GM18498 (cell line): Measurements from ENCODE around the gene CCNG2.
"Not testable (repeated sequence)": the region's sequence is repeated elsewhere in the genome, so short reads cannot be mapped to it uniquely, and the experiment has no call there.

Source experiments
- ATAC-seq: cut with Tn5 transposase; IDR thresholded peaks from one replicate; pipeline ENCODE4 v1.9.1; 2021; ENCODE audit warnings: mild to moderate bottlenecking, moderate library complexity; ENCODE audit not compliant: unreplicated experiment

Gene CCNG2, protein sequence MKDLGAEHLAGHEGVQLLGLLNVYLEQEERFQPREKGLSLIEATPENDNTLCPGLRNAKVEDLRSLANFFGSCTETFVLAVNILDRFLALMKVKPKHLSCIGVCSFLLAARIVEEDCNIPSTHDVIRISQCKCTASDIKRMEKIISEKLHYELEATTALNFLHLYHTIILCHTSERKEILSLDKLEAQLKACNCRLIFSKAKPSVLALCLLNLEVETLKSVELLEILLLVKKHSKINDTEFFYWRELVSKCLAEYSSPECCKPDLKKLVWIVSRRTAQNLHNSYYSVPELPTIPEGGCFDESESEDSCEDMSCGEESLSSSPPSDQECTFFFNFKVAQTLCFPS

DNA sequence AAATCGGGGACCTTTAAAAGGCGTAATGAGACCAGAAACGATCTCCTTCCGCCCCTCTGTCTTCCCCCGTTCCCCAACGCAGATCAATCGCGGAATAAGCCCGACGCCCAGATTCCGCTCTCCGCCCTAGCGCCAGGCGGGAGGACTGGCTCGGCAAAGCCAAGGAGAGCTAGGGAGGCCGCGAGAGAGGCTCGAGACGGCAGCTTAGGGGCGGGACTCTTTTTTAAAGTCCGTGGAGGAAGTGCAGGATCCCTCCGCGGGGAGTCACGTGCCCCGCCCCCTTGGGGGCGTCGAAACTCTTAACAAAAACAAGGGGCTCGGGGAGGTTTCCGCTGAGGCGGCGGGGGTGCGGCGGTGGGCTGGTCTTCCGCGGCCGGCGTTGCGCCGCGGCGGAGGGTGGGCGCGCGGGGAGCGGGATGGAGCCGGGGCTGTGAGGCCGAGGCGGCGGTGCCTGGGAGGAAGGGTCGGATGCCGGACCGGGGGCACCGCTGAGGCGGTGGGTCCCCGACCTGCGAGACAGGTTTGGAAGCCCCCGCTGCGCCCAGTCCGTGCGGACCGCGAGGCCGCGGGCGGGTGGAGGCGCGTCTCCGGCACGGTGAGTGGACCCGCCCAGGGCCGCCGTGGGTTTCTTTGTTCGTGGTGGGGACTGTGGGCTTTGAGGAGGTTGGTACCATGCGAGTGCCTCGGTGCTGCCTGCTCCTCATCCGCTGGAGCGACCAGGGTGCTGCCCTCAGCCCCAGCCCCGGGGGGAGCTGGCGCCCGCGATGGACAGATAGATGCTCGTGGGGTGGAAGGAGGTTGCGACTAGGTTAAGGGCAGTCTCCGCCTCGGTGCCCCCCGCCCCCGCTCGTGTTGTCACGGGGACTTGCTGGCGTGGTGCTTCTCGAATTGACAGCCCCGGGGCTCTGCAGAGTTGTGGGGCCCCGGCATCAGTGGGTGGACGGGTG, at the start of gene CCNG2:
Gene CCNG2, plus strand, starts transcription at position 296 of the 947 bp plus-strand sequence. CDS start 1,326 bp downstream, outside the sequence.
- ATAC-seq, result peak; percentile 34

DNA sequence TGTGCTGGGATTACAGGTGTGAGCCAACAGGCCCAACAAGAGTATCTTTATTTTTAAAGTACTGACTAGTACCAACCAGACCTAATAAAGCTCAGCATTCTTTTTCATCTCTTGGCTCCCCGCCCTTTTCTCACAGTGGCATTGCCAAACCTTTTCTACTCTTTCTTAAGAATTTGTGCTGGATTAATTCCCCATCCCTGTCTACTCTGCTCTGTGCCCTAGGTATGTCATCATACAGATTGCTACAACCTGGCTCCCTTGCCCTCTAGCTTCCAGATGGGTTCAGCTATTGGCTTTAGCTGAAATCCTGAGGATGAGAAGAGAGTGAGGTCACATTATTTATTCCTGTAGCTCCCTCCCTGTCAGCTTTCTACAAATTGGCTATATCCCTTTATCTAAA, 46.3 kb upstream of the CCNG2 start:
- ATAC-seq, result no peak

DNA sequence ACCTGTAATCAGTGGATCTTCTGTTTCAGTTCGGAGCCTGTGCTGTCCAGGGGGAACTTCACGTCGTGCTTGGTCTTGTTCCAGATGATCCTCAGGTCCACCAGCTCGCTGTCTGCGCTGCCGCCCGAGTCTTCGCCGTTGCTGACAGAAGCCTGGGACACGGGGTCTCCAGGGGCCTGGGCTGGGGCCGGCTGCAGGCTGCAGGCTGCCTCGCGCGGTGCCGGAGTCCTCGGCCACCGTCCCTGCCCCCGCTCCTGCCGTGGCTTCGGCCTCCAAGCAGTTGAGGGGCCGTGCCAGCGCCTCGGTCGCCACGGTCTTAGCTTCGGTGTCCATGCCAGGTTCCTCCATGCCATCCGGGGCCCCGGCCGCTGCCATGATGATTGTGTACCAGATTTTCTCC, 43.9 kb upstream of the CCNG2 start:
- ATAC-seq, result no peak

DNA sequence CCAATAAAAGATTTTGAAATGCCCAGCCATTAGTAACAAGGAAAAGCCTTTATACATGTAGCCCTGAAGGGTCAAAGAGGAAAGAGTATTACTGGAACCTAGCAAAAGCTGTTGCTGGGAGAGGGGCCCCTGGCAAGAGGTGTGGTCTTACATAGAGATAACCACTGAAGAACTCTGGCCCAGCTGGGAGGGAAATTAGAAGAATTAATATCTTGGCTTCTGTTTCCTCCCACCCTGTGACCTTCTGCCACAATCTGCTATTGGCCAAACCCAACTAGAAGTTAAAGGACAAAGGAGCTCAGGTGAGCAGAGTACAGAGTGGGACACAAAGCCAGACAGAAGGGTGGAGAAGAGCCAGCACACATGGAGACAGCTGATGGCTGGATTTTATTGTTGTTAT, 39.3 kb upstream of the CCNG2 start:
- no peak for ATAC-seq

DNA sequence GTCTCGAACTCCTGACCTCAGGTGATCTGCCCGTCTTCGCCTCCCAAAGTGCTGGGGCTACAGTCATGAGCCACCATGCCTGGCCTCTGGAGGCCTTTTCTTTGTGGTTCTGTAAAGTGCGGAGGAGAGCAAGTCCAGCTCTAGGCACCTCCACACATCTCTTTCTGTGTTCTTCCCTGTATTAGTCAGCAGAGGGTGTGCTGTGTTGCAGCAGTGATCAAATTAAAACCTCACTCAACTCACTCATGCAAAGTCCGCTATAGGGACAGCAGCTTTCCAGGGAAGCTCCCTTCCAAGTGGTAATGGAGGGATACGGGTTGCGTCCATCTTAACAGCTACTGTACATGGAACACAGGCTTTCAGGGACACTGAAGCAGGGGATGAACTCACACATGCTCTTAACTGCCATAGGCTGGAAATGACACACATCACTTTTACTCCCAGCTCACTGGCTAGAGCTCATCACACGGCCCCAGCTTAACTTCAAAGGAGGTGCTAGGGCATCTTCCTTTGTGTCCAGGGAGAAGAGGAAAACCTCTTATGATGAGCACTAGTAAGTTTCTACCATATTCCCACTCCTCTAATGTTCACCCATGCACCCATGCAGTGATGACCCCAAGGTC, 36.0 kb upstream of the CCNG2 start:
- peak; percentile 76 for ATAC-seq

DNA sequence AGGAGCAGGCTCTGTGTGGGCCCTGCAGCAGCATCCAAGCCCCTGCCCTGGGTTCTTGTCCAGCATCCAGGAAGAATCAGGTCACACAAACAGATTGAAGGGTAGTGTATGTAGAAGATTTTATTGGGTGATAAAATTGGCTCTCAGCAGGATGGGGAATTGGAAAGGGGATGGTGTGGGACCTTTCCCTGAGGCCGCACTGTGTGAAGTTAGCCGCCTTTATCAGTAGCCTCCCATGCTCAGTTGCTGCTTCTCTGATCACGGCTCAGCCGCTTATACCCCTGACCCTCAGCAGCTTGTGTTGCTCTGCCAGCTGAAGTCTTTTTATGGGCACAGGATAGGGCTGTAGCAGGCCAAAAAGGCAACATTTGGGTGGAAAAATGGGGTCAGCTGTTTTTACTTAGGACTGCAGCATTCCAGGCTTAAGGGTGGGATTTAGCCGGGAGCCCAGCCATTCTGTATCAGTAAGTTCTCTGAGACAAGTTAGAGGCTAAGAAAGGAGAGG, 35.2 kb upstream of the CCNG2 start:
- ATAC-seq, result no peak

DNA sequence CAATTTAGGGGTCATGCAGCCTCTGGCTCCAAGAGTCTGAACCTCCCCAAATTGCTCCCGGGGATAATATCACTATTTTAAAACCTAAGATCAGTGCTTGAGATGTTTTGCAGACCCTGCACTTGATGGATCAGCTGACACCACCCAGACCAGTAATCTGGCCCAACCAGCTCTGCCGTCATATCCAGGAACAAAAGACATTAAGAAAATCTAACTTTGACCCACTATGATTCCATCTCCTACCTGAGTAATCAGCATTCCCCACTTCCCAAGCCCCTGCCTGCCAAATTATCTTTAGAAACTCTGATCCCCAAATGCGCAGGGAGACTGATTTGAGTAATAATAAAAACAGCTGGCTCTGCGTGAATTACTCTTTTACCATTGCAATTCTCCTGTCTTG, 34.4 kb upstream of the CCNG2 start:
- ATAC-seq, result no peak

DNA sequence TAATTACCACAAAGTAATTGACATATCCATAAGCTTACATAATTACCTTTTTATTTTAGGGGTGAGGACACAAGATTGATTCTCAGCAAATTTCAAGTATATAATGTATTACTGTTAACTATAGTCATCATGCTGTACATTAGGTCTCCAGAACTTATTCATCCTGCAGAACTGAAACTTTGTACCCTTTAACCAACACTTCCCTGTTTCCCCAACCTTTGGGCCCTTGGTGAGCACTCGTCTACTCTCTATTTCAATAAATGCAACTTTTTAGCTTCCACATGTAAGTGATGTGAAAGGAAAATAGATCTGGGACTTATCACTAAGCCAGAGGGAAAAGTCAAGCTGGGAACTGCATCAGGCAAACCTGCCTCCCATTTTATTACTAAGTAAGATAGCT, 33.6 kb upstream of the CCNG2 start:
- ATAC-seq, result peak; percentile 39

DNA sequence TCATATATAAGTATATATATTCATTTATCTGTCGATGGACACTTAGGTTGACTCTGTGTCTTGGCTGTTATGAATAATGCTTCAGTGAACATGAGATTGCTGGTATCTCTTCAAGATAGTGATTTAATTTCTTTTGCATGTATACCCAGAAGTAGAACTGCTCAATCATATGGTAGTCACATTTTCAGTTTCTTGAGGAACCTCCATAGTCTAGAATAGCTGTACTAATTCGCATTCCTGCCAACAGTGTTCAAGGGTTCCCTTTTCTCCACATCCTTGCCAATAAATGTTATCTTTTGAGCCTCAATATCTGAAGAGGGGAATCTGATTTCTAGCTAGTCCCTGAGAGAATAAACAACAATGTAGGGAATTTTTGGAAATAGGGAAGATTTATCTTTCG, 32.4 kb upstream of the CCNG2 start:
- ATAC-seq, result no peak

DNA sequence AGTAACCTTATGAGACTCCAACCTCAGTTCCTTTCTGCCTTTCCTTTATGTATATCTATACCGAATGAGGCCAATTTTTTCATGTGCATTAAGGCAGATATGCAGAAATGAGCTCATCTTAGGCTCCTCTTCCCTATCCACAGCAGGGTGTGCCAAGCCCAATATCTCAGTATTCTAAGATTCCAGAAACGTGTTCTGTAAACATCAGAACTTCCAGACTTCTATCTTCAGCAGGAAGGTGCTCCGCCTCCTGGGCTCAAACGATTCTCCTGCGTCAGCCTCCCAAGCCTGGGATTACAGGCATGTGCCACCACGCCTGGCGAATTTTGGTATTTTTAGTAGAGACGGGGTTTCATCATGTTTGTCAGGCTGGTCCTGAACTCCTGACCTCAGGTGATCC, 31.0 kb upstream of the CCNG2 start:
- no peak for ATAC-seq

DNA sequence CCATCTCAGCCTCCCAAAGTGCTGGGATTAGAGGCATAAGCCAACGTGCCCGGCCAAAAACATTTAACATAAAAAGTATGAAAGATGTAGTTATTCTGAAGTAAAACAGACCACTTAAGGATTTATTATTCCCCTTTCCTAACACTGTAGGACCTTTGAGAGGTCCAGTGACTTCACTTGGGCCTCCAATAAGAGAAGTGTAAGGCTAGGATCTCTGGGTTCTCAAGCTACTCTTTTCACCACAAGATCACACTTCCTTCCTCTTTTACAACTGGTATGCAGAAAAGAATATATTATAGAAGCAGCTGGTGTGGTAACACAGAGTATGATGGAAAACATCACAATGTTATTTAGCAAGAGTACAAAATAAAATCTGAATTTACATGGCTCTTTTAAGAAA, 30.2 kb upstream of the CCNG2 start:
- ATAC-seq, result peak; percentile 88

DNA sequence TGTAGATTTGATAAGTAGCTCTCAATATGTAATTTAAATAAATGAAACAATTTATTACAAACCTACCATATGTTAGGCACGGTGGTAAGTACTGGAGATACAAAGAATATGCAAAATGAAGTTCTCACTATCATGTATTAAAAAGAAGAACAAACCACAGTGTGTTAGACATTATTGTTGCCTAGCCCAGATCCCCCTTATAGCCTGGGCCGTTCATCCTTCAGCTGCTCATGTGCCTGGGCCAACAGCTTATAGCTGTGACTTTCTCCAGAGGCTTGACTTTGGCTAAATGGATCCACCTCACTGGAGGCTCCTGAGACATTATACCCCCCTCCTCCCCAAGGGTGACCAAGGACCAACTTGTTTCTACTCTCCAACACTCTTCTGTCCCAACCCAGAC, 29.8 kb upstream of the CCNG2 start:
- peak; percentile 62 for ATAC-seq

DNA sequence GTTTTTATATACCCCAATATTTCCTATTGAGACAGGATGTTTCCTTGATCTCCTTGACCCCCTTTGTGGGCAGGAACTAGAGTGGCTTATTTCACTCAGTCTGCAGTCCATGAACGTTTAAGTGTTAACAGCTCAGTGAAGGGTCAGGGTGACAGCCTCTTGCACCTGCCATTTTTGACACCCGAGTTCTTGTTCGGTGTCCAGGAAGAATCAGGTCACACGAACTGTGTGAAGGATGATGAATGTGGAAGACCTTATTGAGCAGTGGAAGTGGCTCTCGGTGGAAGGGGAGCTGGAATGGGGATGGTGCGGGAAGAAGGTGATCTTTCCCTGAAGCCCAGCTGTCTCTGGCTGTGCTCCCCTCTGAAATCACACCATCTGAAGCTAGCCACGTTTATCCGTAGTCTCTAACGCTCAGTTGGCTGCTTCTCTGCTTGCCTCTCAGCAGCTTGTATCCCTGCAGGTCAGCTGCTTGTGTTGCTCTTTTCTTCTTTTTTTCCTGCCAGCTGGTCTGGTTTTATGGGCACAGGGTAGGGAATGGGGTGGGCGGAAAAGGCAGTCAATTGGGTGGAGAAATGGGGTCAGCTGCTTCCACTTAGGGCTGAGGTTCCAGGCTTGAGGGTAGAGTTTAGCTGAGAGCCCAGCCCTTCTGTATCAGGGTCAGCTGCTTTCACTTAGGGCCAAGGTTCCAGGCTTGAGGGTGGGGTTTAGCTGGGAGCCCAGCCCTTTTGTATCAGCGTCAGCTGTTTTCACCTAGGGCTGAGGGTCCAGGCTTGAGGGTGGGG, 29.0 kb upstream of the CCNG2 start:
- ATAC-seq, result no peak

DNA sequence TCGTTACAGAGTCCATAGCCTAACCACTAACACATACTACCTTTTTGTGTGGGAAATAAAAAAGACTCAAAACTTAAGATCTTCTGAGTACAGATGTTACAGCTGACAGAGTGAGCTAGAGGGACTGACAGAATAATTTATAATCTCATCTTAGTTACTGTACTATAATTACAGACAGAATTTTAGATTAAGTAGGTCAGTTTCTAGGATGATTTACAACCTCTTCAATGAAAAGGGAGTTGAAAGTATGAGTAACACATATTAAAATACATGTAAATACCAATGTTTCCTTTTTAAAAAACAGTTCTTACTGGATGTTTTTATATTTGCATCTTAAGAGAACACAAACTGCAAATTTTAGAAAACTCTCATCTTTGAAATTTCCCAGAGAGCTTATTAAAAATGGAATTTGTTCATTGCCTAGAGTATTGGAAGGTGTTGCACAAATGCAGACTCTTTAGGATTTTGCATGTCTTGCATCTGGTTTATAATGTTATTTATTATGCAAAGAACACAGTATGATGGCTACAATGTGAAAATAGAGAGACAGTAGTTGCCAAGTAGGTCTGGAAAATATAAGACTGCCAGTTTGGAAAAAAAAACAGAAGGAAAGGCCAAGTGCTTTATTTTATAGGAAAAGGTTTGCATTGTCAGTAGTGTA, 24.2 kb upstream of the CCNG2 start:
- ATAC-seq, result no peak

DNA sequence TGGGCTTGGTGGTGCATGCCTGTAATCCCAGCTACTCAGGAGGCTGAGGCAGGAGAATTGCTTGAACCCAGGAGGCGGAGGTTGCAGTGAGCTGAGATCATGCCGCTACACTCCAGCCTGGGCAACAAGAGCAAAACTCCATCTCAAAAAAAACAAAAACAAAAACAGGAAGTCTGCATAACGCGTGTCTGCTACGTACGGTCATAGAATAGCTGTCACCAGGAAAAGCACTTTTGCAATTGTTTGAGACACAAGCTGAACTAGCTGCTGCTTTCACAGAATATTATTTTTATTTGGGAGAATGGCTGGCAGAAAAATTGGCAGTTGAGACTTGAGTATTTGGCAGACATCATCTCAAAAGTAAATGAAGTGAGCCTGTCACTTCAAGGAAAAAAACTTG, 19.6 kb upstream of the CCNG2 start:
- not testable (repeated sequence) for ATAC-seq

DNA sequence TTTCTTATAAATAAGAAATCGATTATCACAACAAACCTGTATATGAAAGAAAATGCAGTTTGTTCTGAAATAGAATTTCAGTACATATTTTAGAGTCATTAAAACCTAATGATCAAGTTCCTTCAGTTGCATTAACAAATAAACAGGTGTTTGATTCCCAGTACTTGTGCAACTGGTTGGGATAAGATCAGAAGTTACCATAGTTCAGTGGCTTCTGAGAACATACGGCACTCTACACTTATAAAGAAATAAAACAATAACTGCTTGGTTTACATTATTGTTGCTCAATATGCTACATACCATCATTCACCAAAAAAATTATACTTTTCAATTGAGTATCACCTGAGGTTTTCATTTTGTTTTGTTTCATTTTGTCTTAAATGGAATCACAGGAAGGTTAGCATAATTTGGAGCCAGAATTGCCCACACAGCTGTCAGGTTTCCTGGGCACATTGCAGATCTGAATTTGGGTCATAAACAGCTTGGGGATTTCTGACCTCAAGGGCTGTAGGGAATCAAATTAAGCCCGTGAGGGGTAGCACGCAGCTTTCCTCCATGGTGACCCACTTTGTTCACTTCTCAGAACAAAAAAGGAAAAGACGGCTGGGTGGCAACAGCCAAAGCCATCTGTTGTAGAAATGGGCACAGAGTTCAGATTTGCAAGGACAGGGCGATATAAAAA, 14.9 kb upstream of the CCNG2 start:
- no peak for ATAC-seq

DNA sequence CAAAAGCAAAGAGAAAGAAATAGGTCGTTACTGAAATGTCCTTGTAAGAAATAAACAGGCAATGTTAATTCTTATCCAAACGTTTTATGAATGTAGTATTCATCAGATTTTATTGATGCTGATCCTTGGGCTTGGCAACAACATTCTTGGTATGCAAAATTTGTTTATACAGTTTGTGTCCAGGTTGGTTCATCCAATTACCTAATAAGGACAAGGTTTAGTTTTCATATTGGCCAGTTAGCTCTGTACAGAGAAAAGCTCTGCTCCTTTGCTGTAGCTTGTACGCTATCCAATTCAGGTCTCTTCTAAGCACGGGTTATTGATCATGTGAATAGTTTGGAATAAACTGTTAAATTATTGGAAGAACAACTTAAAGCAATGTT, 14.4 kb upstream of the CCNG2 start:
- no peak for ATAC-seq

DNA sequence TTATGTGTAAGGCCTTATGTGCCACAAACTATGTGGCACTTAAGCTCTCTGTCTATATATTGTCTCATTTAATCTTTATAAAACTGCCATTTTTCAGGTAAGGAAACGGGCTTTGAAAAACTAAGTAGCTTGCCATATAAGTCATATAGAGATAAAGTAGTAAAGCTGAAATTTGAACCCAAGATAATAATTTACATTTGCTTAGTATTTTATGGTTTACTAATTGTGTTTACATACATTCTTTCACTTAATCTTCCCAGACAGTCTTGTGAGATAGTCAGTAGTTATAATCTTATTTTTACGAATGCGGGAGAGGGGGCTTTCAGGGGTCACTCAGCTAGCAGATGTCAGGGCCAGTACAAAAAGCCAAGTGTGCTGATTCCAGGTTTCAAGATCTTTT, 13.9 kb upstream of the CCNG2 start:
- ATAC-seq, result no peak

DNA sequence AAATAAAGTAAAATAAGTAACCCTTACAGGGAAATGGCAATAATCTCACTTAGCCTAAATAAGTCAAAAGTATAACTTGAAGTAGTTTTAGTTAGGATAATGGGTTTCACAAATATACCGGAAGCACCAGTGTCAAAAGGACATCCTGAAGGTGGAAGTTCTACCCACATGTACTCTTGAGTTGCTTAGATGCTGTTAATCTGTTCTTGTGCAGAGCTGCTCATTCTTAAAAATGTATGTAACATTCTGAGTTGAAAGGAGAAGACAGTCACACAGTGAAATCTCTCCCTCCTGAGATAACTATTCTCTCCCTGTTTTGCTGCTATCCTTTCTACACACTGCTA, 11.2 kb upstream of the CCNG2 start:
- no peak for ATAC-seq
